ENCODE measurements around the gene ZBTB7A.

Gene ZBTB7A

DNA sequence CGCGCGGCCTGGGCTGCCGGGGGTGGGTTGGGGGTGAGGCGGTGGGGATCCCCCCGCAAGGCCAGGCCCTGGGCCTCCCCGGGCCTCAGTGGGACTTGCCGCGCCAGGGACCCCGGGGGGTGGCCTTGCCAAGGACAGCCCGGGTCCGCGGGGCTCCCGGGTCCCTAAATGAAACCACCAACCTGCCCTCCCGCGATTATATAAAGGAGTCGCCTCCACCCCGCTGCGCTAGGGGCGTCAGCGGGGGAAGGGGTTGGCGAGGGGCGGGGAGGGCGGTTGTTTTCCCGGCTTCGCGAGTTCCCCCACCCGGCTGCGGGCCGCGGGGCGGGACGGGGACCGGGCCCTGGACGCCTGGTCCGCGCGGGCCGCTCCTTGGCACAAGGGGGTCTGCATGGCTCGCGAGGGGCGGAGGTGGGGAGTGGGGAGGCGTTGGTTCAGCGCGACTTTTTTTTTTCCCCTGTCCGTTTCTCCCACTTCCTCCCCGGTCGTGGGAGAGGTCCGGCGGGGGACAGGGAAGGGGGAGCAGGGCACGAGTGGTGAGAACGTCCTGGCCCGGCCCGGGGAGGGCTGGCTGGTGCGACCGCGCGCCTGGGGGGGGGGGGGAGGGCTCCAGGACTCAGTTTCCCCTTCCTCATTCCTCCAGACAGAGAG lies 822 bp upstream of the ZBTB7A start:
- DNase-seq, result peak in 7 of 14 donors; percentile 44 to 74 (median 61)

DNA sequence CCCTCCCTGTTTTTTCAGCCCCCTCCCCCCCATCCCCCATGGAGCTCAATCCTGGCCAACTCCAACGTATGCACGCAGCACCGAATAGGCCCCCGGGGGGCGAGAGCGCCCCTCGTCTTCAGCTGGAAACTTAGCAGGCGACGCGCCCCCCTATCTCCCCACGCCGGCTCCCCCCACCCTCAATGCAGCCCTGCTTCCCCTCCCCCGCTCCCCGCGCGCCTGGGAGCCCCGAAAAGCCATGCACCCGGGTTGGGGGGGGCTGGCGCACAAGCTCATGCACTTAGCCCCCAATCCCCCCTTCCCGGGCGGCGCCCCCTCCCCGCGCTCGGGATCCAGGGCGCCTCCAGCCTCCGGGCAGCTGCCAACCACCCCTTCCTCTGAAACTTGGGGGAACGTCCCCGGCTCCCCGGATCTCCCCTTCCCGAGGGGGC lies 508 bp downstream of the ZBTB7A start:
- peak in 8 of 14 donors; percentile 63 to 86 (median 70) for DNase-seq

DNA sequence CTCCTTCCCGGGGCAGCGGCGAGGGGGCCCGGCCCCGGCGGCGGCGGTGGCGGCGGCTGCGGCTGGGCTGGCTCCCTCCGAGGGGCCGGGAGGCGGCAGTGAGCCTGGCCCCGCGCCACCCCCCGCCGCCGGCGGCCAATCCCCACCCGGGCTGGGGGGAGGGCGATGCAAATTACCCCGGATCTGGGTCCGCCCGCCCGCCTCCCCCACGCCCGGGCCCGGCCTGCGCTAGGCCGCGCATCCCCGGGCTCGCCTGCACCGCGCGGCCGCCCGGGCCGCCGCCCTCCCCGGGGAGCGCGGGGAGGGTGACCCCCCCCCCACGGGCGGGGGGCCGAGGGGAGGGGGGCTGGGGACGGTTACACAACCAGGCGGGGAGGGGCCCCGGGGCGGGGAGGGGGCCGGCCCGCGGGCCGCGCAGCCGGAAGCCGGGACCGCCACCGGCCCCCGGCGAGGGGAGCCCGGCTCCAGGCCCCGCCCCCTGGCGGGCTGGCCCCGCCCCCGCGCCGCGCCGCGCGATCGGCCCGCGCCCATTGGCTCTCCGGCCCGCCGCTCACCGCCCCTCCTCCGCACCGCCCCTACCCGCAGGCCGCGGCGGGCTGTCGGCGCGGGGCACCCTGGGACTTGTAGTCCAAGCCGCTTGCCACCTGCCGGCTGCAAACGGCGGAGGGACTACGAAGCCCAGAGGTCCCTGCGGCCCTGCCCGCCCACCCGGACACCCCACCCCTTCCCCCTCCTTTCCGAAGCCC lies 1.1 kb downstream of the ZBTB7A start:
- peak; percentile 54 to 98 (median 90) for DNase-seq

DNA sequence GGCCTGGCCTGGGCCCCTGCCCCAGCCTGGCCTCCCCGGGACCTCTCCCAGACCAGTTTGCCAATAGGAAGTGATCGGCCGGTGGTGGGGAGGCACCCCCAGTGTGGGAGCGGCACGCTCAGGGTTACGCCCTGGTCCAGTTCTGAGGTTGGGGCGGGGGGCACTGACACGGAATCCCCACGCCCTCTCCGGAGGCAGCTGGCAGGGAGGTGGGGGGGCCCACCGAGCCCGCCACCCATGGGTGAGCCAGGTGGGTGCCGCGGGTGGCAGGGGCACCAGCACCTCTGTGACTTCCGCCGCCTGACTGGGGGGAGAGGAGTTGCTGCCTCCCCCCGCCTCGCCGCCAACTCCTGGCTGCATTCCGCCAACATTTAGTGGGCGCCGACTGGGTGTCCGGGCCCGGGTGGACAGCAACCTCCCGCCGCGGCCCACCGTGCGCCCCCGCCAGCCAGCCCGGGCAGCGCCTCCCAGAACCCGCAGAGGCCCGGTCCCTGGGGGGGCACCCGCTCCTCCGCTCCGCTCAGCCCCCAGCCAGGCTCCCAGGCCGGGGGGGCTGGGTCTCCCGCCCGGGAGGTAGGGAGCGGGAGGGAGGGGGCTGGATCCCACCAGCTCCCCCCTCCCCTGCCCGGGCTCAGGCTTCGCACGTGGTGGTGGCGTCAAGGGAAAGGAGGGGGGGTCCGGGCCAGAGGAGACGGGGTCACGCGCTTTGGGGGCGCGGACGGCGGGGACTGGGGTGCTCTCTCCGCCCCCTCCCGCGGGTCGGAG lies 2.0 kb downstream of the ZBTB7A start:
- peak in 11 of 14 donors; percentile 37 to 74 (median 59) for DNase-seq

DNA sequence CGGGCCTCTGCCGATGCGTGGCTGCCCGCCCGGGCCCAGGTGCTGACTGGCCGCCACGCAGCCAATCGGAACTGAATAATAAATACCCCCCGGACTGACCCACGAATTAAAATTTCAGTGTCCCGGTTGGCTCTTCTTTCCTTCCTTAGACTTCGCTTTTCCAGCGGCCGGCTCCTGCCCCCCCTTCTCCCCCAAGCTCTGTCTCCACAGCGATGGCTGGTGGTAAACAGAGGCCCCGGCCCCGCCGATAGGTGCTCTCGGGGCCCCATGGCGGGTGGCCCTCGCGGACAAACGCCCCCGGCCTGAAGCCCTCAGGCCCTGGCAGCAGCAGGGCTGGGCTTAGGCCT lies 2.6 kb downstream of the ZBTB7A start:
- peak in 3 of 14 donors; percentile 57 to 66 (median 64) for DNase-seq

DNA sequence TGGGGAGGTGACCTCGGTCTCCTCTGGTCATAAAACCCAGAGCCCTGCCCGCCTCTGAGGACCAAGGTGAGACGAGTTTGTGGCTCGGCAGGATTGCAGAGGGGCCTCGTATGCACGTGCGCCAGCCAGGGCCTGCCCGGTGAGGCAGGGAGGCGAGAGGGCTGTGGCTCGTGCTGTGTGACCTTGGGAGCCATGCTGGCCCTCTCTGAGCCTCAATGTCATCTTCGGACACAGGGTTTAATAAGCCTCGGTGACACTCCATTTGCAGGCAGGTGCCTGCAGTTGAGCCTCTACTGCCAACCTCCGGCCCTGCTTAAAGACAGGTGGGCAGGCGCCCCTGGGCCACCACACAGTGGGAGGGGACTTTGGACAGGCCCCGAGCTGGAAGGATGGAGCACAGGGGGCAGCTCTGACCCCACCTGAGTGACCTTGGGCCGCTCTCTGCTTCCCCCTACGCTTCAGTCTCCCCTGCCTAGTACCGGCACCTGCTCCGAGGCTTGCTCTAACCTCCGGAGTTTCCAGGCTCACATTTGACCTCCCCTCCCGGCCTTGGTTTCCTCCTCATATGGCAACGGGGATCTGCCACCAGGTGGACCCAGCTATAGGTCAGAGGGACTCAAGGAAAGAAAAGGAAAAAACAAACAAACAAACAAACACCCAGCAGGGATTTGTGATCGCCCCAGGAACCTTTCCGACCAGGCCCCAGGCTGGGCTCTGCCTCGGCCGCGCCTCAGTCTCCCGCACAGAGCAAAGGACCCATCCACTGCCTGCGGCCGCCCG lies 3.1 kb downstream of the ZBTB7A start:
- DNase-seq, result peak in 1 of 14 donors; percentile 54

DNA sequence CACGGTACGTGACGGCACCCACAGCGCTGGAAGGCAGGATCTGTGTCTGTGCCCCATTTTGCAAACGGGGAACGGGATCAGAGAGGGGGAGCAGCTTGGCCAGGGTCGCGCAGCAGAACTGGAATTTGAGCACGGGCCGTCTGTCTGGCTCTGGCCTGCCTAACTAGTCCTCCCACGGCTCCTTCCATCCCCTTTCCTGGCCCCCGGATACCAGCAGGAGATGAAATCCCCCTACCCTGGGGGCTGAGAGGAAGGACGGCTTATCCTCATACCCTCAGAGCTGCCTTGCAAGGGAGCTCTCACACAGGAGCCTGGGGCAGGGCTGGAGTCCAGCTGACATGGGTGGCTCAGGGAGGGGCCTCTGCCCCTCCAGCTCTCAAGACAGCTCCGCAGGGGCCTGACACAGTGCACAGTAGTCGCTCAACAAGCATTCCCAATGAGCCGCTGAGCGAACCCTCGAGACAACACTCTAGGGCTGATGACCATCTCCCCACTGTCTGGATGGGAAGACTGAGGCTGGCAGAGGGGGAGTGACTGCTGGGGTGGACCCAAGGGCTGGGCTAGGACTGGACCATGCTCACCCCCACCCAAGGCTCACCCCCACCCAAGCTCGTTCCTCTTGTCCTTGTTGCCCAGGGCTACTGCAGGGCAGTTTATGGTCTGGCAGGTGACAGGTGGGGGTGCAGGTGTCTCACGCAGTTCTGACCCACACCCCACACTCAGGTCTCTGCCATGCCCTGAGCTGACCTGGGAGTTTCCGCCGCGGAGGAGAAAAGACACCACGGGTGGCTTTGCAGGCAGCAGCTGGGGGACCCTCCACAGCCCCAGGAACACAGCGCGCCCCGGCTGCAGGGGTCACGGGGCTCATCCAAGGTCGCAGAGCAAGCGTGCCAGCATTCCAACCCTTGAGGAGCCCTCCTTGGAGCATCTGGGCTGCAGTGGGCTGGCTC lies 4.0 kb downstream of the ZBTB7A start:
- DNase-seq, result no peak

DNA sequence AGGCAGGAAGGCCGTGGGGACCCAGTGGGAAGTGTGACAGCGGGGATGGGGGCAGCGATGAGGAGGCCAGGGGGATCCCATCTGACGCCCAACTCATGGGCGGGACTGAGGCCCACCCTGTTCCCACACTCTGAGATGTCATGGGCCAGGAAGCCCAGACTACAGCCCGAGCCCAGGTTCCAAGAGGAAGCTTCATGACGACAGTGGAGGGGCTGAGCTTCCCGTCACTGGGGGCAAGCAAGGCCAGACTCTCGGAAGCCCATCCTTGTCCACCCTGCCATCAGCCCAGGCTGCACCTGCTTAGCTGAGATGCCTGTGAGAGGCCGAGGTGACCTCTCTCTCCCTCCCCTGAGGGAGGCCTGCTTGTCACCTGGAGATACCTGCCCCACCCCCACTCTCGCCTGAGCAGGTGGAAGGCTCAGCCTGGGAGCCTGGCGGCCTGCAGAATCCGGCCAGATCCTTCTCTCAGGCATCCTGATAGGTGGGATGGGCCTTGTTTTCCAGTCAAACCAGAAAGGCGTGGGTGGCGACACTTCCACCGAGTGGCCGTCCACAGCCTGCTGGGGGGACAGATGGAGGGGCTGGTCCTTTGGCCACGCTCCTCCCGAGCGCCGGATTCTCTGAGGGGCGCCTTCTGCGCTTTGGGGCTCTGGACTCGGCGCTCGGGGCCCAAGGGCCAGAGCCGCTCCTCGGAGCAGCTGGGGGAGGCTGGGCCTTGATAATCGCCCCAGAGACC lies 4.8 kb downstream of the ZBTB7A start:
- peak in 3 of 14 donors; percentile 34 to 96 (median 41) for DNase-seq

DNA sequence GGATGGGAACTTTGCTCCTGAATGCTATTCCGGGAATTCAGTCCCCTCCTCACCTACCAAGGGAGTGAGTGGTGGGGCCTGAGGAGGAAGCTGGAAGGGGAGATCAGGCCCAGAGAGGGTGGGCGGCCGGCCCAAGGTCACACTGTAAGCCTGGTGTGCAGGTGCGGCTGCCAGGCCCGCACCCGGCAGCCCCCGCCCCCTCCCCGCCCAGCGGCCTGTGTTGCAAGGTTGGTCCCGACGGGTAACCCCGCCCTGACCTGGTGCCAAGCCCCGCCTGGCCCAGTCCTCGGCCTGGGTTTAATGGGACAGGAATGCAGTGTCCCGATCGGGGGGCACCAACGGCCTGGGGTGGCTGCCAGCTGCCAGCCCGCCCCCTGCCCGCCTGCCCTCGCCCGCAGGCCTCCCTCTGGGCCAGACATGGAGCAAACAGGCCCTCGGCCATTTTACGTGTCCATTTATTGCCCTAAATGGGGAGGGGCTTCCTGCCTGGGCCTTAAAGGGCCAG lies 5.5 kb downstream of the ZBTB7A start:
- DNase-seq, result peak in 1 of 14 donors; percentile 24

DNA sequence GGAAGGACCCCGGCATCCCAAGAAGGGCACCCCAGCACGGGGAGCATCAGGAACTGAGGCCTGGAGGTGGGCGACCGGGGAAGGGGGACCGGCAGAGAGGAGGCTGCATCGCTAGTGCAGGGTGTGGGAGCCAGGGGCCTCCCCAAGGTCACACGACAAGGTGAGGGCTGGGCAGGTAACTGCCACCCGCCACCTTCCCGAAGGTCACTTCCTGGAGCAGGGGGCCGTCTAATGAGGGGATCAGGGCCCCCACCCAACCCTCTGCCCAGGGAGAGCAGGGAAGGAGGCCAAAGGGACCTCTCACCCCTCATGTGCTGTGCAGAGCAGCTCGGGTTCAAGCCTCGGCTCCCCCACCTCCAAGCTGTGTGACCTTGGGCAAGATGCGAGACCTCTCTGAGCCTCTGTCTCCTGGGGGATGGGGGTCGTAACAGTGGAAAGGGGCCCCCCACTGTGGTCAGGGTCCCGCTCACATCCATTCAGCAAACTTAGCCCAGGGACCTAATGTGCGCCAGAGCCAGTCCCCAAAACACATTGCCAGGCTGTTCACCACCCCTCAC lies 6.0 kb downstream of the ZBTB7A start:
- no peak for DNase-seq

DNA sequence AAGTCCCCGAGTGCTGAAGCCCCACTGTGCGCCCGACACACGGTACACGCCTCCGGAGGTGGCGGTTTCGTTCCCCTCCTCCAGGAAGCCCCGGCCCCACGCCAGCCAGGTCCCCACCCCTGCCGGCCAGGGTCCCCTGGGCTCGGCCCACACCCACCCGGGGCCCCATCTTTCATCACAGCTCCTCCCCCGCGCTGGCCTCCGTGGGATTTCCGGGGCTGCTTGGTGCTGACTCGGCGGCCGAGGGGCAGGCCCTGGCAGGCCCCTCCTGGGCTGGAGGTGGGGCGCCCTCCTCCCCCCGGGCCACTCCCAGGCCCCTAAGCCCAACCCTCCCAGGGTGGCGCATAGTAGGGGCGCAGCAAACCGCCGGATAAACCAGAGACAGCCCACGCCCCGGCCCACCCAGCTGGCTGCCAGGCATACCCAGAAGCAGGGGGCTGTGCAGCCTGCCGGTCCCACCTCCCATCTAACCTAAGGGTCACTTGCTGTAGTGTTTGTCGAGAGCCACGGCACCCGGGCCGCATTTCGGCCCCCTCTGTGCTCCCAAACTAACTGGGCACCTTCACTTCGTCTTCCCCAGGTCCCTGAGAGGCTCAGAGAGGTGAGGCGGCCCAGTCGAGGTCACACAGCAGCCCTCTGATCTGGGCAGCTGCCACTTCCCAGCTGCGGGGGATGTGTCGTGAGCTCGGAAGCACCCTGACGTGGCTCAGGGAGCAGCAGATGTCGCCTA lies 6.6 kb downstream of the ZBTB7A start:
- no peak for DNase-seq

DNA sequence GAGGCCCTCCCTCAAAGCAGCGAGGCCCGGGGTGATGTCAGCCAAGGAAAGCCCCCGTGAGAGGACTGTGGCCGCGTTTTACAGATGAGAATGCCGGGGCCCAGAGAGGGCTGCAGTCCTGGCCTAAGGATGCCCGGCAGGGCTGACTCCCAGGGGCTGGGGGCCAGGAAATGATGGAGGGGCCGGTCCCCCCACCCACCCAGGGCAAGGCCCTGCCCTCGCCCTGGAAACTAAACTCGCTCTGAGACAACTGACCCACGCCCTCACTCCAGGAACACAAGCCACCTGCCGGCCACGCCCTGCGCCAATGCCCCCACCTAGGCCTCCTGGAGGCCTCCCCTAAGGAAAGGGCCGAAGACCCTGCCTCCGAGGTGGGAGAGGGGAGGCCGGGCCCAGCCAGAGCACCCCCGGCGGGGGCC lies 7.2 kb downstream of the ZBTB7A start:
- no peak for DNase-seq

DNA sequence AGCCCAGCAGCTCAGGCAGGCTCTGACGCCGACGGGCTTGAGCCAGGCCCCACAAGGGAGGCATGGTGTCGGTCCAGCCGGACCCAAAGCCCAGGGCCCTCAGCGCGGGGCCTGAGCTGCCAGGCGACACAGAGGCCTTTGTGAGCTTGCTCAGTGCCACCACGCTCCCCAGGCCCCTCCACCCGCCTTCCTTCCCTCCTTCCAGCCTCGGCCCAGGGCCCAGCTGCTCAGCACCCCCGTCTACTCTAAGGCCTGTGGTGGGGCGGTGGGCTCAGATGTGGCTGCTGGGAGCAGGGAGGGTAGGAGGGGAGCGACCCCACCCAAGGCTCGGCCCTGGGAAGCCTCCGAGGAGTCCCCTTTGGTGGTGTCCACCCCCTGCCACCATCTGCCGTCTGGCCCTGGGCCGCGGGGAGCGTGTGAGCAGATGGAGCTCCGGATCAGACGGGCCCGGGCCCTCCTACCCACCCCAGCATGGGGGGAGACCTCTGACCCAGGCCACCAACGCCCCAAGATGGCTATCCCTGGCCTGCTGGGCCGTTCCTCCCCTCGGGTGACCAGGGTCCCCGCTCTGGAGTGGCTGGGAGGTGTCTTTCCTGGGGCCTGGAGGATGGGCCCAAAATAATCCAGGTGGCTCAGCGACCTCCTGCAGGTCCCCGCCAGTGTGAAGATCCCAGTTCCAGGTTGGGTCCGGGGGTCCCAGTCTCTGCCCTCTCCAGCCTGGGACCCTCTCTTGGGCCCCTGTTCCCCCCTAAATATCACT lies 7.8 kb downstream of the ZBTB7A start:
- peak in 13 of 14 donors; percentile 37 to 91 (median 71) for DNase-seq

DNA sequence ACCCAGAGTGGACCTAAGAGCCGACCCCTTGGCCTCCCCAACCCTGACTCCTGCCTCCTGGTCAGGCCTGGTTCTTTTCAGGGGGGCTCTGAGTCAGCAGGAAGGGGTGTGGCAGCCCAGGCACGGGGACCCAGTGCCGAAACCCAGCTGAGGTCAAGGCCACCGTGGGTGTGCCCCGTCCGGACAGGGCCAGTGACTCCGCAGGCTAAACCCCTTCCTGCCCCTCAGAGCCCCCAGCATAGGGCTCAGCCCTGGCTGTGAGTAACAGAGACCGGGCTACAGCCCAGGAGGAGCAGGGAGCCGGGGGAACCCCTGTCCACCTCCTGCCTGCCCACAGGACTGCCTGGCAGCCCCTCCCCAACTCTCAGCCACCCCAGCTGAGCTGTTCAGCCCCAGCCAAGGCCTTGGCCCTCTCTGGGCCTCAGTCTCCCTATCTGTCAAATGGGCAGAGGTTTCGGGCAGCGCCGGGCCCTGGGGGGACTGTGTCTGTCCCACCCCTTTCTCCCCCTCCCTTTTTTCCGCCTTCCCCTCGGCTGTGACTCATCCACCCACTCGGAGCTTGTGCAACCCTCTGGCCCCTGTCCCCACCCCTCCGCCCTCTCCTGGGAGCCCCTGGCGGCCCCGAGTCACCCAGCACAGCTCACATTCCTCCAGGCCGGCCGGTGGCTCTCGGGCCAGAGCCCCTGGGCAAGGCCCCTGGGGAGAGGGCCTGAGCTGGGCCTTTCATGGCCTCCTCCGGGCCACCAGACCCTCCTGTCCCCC lies 8.6 kb downstream of the ZBTB7A start:
- DNase-seq, result peak in 4 of 14 donors; percentile 63 to 91 (median 70)

DNA sequence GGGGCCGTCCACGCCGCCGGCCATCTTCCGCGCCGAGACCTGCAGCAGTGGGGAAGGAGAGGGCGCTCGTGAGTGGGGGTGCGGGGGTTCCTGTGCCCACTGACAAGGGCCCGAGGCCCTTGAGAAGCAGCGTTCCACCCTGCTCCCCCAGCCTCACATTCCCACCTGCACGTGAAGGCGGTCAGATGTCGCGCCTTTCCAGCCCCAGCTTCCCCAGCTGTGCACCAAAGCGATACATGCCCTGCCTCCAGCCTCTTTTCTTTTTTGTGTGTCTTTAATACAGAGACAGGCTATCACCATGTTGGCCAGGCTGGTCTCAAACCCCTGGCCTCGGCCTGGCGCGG lies 11.5 kb downstream of the ZBTB7A start:
- DNase-seq, result no peak

DNA sequence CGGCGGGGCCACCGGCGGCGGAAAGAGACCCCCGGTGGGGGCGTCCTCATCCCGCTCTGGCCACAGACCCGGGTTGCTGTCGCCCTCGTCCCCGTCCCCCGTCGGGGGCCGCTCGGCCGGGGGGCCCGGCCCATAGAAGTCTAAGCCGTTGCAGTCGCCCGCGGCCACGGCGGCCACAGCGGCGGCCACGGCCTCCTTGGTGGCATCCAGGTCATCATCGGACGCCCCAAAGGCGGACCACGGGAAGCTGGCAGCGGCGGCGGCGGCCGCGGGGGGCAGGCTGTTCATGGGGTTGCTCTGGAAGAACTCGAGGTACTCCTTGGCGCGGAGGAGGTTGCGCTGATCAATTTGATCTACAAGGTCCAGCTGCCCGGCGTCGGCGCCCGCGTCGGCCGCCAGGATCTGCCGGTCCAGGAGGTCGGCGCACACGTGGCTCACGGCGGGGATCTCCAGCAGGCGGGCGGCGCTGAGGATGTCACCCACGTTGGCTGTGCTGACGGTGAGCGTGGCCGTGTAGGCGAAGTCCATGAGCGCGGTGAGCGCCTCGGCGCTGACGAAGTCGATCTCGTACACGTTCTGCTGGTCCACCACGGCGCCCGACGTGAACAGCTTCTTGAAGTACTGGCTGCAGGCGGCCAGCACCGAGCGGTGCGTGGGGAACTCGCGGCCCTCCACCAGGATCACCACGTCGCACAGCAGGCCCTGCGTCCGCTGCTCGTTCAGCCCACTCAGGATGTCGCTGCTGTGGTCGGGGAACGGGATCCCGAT lies 12.1 kb downstream of the ZBTB7A start:
- no peak for DNase-seq
